Ascending aorta (tissue), 2 donors: ENCODE results near the gene HIPK2. TPM values are rescaled to one million over a fixed set of nuclear protein-coding genes. Genes with fewer than 3 reads are reported as not detected.
A peak's percentile ranks its signal among the peaks of the same experiment; 100 is the strongest.

Experiments
- DNase-seq, 2 donors: peaks; one replicate each; pipeline ENCODE4 v3.0.0-alpha.2; 2019; ENCODE audit warnings: low spot score in 2 of 2
- H3K27ac ChIP-seq, 2 donors: fragments of 200-600 bp; sonication (generic); one replicate each; pipeline ENCODE4 v1.5.1; 2016 to 2017; ENCODE audit warnings: mild to moderate bottlenecking in 1 of 2
- H3K27me3 ChIP-seq: fragments of 200-600 bp; sonication (generic); one replicate; pipeline ENCODE4 v1.5.1; 2017
- H3K36me3 ChIP-seq, 2 donors: fragments of 200-600 bp; sonication (generic); one replicate each; pipeline ENCODE4 v1.5.1; 2016
- H3K4me1 ChIP-seq, 2 donors: fragments of 200-600 bp; sonication (generic); one replicate each; pipeline ENCODE4 v1.5.1; 2016 to 2017; ENCODE audit warnings: mild to moderate bottlenecking in 1 of 2
- H3K4me3 ChIP-seq, 2 donors: fragments of 200-600 bp; sonication (generic); one replicate each; pipeline ENCODE4 v1.5.1; 2016 to 2017; ENCODE audit warnings: mild to moderate bottlenecking in 1 of 2
- H3K9me3 ChIP-seq, 2 donors: fragments of 200-600 bp; sonication (generic); one replicate each; pipeline ENCODE4 v1.5.1; 2016
- CTCF ChIP-seq, 3 experiments: fragments of 200-600 bp in 2 of 3; fragments of 450-650 bp in 1 of 3; sonication (generic) in 2 of 3; IDR thresholded peaks; one replicate each; pipeline ENCODE4 v1.5.1; 2016 to 2019; ENCODE audit warnings: antibody characterized with exemption in 3 of 3, mild to moderate bottlenecking in 1 of 3, moderate library complexity in 1 of 3
- intact Hi-C: fragments of 100-400 bp; cut with DNase I; formaldehyde crosslinking; loops from one replicate; pipeline ENCODE4 v1.15.1; 2023
- total RNA-seq: library from RNA; depleted of rRNA; stranded (reverse); fragments of >200 nt; gene quantifications from one replicate; pipeline ENCODE4 v1.1.0, GENCODE V29; 2016

Gene HIPK2
- total RNA-seq, 1 donor from 2014 or later: 53.9 TPM

- DNase-seq: peak in 1 of 2 donors; percentile 27
- no peaks in the 10 kb centered on the region for H3K4me1 ChIP-seq
- intact Hi-C loops: no loop called here
- H3K4me3 ChIP-seq: no peak overlapping the region
- H3K27me3 ChIP-seq: no peaks in the 10 kb centered on the region
- H3K27ac ChIP-seq: no peak overlapping the region
- no peaks in the 10 kb centered on the region for H3K9me3 ChIP-seq
- H3K36me3 ChIP-seq: peaks cover 41 to 53% of the 10 kb centered on the region in 2 donors
- TF ChIP-seq CTCF (IDR thresholded peaks at IDR 0.05): no peak
Observed at GRCh38 chr7:139713061-139713460, 64.7 kb downstream of the HIPK2 start.

- no peak for TF ChIP-seq CTCF (IDR thresholded peaks at IDR 0.05)
- Histone ChIP-seq H3K4me3 (no peak overlapping the region), H3K9me3 (no peaks in the 10 kb centered on the region), H3K27ac (no peak overlapping the region), H3K4me1 (no peaks in the 10 kb centered on the region), H3K27me3 (no peaks in the 10 kb centered on the region), H3K36me3 (peaks cover 45 to 62% of the 10 kb centered on the region in 2 donors)
- intact Hi-C loops: no loop called here
- peak in 1 of 2 donors; percentile 30 for DNase-seq
Observed at GRCh38 chr7:139711991-139712743, 65.6 kb downstream of the HIPK2 start.

GRCh38 chr7:139710036-139710435 is 67.8 kb downstream of the HIPK2 start:
- TF ChIP-seq CTCF (IDR thresholded peaks at IDR 0.05): no peak
- Histone ChIP-seq H3K4me3 (no peak overlapping the region), H3K27me3 (no peaks in the 10 kb centered on the region), H3K9me3 (no peaks in the 10 kb centered on the region), H3K4me1 (no peaks in the 10 kb centered on the region), H3K27ac (no peak overlapping the region), H3K36me3 (peaks cover 30 to 57% of the 10 kb centered on the region in 2 donors)
- intact Hi-C loops: no loop called here
- DNase-seq: no peak

- no peak for DNase-seq
- no peak for TF ChIP-seq CTCF (IDR thresholded peaks at IDR 0.05)
- no peaks in the 10 kb centered on the region for H3K9me3 ChIP-seq
- no peak overlapping the region for H3K4me3 ChIP-seq
- intact Hi-C loops: no loop called here
- H3K36me3 ChIP-seq: peaks cover 25 to 52% of the 10 kb centered on the region in 2 donors
- no peak overlapping the region for H3K27ac ChIP-seq
- H3K27me3 ChIP-seq: no peaks in the 10 kb centered on the region
- H3K4me1 ChIP-seq: no peaks in the 10 kb centered on the region
Observed at GRCh38 chr7:139709485-139709884, 68.3 kb downstream of the HIPK2 start.

- Histone ChIP-seq H3K27me3 (no peaks in the 10 kb centered on the region), H3K36me3 (peaks cover 16 to 42% of the 10 kb centered on the region in 2 donors), H3K9me3 (no peaks in the 10 kb centered on the region), H3K27ac (no peak overlapping the region), H3K4me3 (no peak overlapping the region), H3K4me1 (peaks cover 0 to 1% of the 10 kb centered on the region in 2 donors)
- no peak for TF ChIP-seq CTCF (IDR thresholded peaks at IDR 0.05)
- DNase-seq: no peak
- intact Hi-C loops: no loop called here
Observed at GRCh38 chr7:139708541-139708940, 69.3 kb downstream of the HIPK2 start.
